PC-3 (cell line): ENCODE data around the gene ARHGAP42.

Experiments
- EZH2 ChIP-seq: fragments of 300-600 bp; sonication (generic); IDR thresholded peaks from one replicate; pipeline ENCODE4 v1.6.1; 2017; ENCODE audit warnings: antibody characterized with exemption, mild to moderate bottlenecking, low read length; ENCODE audit not compliant: unreplicated experiment
- EZH2phosphoT487 ChIP-seq: fragments of 300-600 bp; sonication (generic); IDR thresholded peaks from 2 replicates; pipeline ENCODE4 v1.6.1; 2018; ENCODE audit warnings: mild to moderate bottlenecking, antibody characterized with exemption, low read length, borderline replicate concordance
- TF ChIP-seq, protein P1 (sequence below): fragments of 300-600 bp; sonication (generic); conservative IDR thresholded peaks from 2 replicates; pipeline ENCODE4 v1.5.1; 2017; ENCODE audit warnings: antibody characterized with exemption, low read depth, mild to moderate bottlenecking, low read length

DNA sequence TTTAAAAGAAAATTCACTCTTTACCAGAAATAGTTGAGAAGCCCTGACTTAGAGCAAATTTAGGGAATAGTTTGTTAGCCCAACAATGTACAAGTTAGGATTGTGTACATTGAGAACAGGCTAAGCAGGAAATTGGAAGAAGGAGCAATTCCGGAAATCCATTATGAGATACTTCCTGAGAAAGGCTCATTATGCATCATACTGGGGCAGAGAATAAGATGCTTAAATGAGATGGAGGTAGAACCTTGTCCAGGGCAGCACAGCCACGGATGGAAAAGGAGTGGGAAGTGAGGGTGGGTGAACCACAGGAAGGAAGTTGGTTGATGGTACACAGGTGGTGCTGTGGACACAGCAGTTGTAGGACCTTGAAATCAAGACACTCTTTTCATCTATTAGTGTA lies 262.4 kb downstream of the ARHGAP42 start:
- TF ChIP-seq, protein P1, sequence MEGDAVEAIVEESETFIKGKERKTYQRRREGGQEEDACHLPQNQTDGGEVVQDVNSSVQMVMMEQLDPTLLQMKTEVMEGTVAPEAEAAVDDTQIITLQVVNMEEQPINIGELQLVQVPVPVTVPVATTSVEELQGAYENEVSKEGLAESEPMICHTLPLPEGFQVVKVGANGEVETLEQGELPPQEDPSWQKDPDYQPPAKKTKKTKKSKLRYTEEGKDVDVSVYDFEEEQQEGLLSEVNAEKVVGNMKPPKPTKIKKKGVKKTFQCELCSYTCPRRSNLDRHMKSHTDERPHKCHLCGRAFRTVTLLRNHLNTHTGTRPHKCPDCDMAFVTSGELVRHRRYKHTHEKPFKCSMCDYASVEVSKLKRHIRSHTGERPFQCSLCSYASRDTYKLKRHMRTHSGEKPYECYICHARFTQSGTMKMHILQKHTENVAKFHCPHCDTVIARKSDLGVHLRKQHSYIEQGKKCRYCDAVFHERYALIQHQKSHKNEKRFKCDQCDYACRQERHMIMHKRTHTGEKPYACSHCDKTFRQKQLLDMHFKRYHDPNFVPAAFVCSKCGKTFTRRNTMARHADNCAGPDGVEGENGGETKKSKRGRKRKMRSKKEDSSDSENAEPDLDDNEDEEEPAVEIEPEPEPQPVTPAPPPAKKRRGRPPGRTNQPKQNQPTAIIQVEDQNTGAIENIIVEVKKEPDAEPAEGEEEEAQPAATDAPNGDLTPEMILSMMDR = no peak
- TF ChIP-seq EZH2phosphoT487 (no peak), EZH2 (no peak)
